ENCODE results near the gene H2BK1. TPM values are rescaled to one million over a fixed set of nuclear protein-coding genes. Genes with fewer than 3 reads are reported as not detected.

Gene H2BK1
- total RNA-seq, 3 donors from 2014 or later (not counting 1 experiment from before 2014, with no cell fraction given) = 2.5 TPM; not detected in 2

DNA sequence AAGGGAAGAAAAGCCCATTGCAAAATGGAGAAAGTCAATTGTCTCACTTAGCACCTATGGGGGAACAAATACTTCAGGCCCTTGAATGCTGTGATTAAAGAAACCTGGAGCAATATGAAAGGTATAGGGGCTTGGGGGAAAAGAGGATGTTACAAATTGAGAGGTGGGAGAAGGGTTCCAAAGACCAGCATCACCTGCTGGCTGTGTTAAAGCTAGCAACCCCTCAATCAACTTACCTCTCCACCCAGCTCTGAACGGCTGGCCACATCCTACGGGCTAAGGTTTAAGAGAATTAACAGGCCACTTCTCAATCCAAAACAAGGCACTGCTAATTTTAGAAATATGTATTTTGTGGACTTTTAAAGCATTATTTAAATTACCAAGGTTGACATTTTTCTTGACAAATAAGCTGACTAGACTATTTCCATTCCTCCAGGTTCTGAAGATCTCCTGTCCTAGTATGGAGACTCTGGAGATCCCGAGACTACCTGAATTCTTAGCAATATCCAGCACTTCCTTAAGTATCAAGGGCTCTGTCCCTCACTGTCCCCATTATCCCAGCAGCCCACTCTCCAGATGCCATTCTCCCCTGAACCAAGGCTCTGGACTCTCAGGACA lies 976 bp upstream of the H2BK1 start:
- Mint-ChIP-seq H3K36me3 (no peaks in the 10 kb centered on the region), H3K27ac (no peak overlapping the region), H3K27me3 (ENCODE audit: low read depth in 2 of 2) (no peaks in the 10 kb centered on the region), H3K4me3 (no peak overlapping the region), H3K9me3 (no peaks in the 10 kb centered on the region), H3K4me1 (peaks cover 17 to 18% of the 10 kb centered on the region in 2 donors)
- no peak overlapping the region for H3K27ac ChIP-seq (ENCODE audit: low read length)
- intact Hi-C loops (cut with micrococcal nuclease) = no loop called here
- TF ChIP-seq, protein P1, sequence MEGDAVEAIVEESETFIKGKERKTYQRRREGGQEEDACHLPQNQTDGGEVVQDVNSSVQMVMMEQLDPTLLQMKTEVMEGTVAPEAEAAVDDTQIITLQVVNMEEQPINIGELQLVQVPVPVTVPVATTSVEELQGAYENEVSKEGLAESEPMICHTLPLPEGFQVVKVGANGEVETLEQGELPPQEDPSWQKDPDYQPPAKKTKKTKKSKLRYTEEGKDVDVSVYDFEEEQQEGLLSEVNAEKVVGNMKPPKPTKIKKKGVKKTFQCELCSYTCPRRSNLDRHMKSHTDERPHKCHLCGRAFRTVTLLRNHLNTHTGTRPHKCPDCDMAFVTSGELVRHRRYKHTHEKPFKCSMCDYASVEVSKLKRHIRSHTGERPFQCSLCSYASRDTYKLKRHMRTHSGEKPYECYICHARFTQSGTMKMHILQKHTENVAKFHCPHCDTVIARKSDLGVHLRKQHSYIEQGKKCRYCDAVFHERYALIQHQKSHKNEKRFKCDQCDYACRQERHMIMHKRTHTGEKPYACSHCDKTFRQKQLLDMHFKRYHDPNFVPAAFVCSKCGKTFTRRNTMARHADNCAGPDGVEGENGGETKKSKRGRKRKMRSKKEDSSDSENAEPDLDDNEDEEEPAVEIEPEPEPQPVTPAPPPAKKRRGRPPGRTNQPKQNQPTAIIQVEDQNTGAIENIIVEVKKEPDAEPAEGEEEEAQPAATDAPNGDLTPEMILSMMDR (IDR thresholded peaks at IDR 0.05) = no peak
- peaks cover 19% of the 10 kb centered on the region for H3K4me1 ChIP-seq (ENCODE audit: control insufficient read depth, insufficient read depth, low read length)
- DNase-seq (no peak), ATAC-seq (no peak)
- peaks cover 31% of the 10 kb centered on the region for H3K36me3 ChIP-seq (ENCODE audit: control insufficient read depth, insufficient read depth, low read length)
- H3K27me3 ChIP-seq (ENCODE audit: control insufficient read depth, insufficient read depth, low read length) = no peaks in the 10 kb centered on the region
- WGBS (ENCODE audit: insufficient coverage) = 100% methylated on average over 1 of the region's 3 CpGs
- H3K4me3 ChIP-seq (ENCODE audit: low read length) = no peak overlapping the region
- no peaks in the 10 kb centered on the region for H3K9me3 ChIP-seq (ENCODE audit: control insufficient read depth, insufficient read depth, low read length)

DNA sequence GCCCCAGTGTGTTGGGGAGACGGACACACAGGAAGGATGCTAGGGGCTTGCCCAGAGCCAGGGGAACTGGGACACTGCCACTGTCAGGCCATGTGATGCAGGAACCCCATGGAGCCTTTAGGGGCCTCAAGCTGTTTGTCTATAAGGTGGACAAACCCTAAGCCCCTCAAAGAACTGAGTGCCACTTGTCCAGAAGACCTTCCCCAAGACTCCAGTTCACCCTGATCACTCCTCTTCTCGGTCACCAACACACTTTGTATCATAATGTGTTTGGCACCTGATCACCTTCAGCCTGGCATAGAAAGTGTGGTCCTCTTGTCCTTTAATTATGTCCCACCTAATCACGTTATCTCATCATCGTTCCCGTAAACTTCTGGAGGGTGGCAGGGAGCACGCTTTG lies 700 bp downstream of the H2BK1 start:
- TF ChIP-seq, protein P1 (IDR thresholded peaks at IDR 0.05) = no peak
- peaks cover 24% of the 10 kb centered on the region for H3K4me1 ChIP-seq (ENCODE audit: control insufficient read depth, insufficient read depth, low read length)
- no peaks in the 10 kb centered on the region for H3K9me3 ChIP-seq (ENCODE audit: control insufficient read depth, insufficient read depth, low read length)
- DNase-seq (no peak), ATAC-seq (no peak)
- H3K27me3 ChIP-seq (ENCODE audit: control insufficient read depth, insufficient read depth, low read length) = no peaks in the 10 kb centered on the region
- no peak overlapping the region for H3K27ac ChIP-seq (ENCODE audit: low read length)
- 96% methylated on average over 6 of the region's 6 CpGs for WGBS (ENCODE audit: insufficient coverage)
- peaks cover 14% of the 10 kb centered on the region for H3K36me3 ChIP-seq (ENCODE audit: control insufficient read depth, insufficient read depth, low read length)
- Mint-ChIP-seq H3K4me1 (peaks cover 22% of the 10 kb centered on the region in 2 donors), H3K9me3 (no peaks in the 10 kb centered on the region), H3K36me3 (no peaks in the 10 kb centered on the region), H3K4me3 (no peak overlapping the region), H3K27me3 (ENCODE audit: low read depth in 2 of 2) (peaks cover 0 to 6% of the 10 kb centered on the region in 2 donors), H3K27ac (no peak overlapping the region)
- H3K4me3 ChIP-seq (ENCODE audit: low read length) = no peak overlapping the region
- intact Hi-C loops (cut with micrococcal nuclease) = no loop called here

DNA sequence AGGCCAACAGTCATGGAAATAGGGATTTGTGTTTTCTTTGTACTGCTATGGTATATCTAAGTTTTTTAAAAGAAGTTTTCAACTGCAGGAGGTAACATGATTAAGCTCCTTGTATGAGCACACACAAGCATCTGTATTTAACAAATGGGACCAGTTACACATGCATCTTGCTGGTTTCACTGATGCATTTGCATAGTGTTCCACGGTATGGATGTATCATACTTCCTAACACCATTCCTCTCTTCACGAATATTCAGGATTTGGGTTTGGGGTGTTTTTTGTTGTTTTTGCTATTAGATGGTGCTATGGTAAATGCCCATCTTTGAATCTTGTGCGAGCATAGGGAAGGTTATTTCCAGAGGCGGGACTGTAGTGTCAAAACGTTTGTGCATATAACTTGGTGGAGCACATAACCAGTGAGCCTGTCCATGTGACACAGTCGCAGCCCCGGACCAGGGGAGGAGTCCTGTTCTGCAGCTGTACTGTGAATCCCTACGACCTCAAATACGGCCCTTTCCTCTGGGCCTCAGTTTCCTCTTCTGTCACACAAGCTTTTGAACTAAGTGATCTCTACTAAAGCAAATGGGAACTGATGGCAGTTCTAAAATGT lies 1.9 kb downstream of the H2BK1 start:
- no peak for ATAC-seq
- no peak overlapping the region for H3K27ac Mint-ChIP-seq
- WGBS (ENCODE audit: insufficient coverage) = 91% methylated on average over 7 of the region's 9 CpGs

More for the DNA sequence above, 1.9 kb downstream of the H2BK1 start:
- Mint-ChIP-seq H3K9me3 (no peaks in the 10 kb centered on the region), H3K27me3 (ENCODE audit: low read depth in 2 of 2) (peaks cover 0 to 9% of the 10 kb centered on the region in 2 donors), H3K4me1 (peaks cover 22% of the 10 kb centered on the region in 2 donors), H3K36me3 (no peaks in the 10 kb centered on the region), H3K4me3 (no peak overlapping the region)
- TF ChIP-seq, protein P1 (IDR thresholded peaks at IDR 0.05) = no peak
- Histone ChIP-seq H3K4me3 (ENCODE audit: low read length) (no peak overlapping the region), H3K36me3 (ENCODE audit: control insufficient read depth, insufficient read depth, low read length) (peaks cover 3% of the 10 kb centered on the region), H3K27ac (ENCODE audit: low read length) (peak overlapping the region; percentile 39), H3K4me1 (ENCODE audit: control insufficient read depth, insufficient read depth, low read length) (peaks cover 24% of the 10 kb centered on the region), H3K9me3 (ENCODE audit: control insufficient read depth, insufficient read depth, low read length) (no peaks in the 10 kb centered on the region), H3K27me3 (ENCODE audit: control insufficient read depth, insufficient read depth, low read length) (no peaks in the 10 kb centered on the region)
- no peak for DNase-seq
- intact Hi-C loops (cut with micrococcal nuclease) = no loop called here

All from natural killer cell (primary cell).